GM21423 (cell line): ENCODE measurements around the gene A3GALT2.

ENCODE experiments used
- ATAC-seq: cut with Tn5 transposase; IDR thresholded peaks from one replicate; pipeline ENCODE4 v1.9.1; 2021; ENCODE audit warnings: mild to moderate bottlenecking, moderate library complexity; ENCODE audit not compliant: unreplicated experiment

Gene A3GALT2

GRCh38 chr1:33320619-33321165 lies at the start of gene A3GALT2:
Gene A3GALT2 (minus strand): TSS chr1:33321098. CDS start chr1:33321098, 0 bp downstream.
- no peak for ATAC-seq

GRCh38 chr1:33370301-33370700 lies 49.4 kb upstream of the A3GALT2 start:
- ATAC-seq: no peak

GRCh38 chr1:33369764-33370163 lies 48.9 kb upstream of the A3GALT2 start:
- ATAC-seq: no peak

- ATAC-seq: no peak
These were observed 48.2 kb upstream of the A3GALT2 start for GRCh38 chr1:33369081-33369480.

- ATAC-seq: no peak
These were observed 47.5 kb upstream of the A3GALT2 start for GRCh38 chr1:33368431-33368830.

GRCh38 chr1:33367485-33368405 lies 46.8 kb upstream of the A3GALT2 start:
- ATAC-seq: no peak

- ATAC-seq: no peak
These were observed 46.0 kb upstream of the A3GALT2 start for GRCh38 chr1:33366762-33367484.

GRCh38 chr1:33365560-33365997 lies 44.7 kb upstream of the A3GALT2 start:
- no peak for ATAC-seq

GRCh38 chr1:33364565-33364918 lies 43.6 kb upstream of the A3GALT2 start:
- no peak for ATAC-seq

GRCh38 chr1:33363470-33363861 lies 42.6 kb upstream of the A3GALT2 start:
- ATAC-seq: no peak

GRCh38 chr1:33363021-33363420 lies 42.1 kb upstream of the A3GALT2 start:
- no peak for ATAC-seq

GRCh38 chr1:33361532-33362235 lies 40.8 kb upstream of the A3GALT2 start:
- ATAC-seq: no peak

GRCh38 chr1:33360367-33360766 lies 39.5 kb upstream of the A3GALT2 start:
- ATAC-seq: no peak

- ATAC-seq: no peak
These were observed 39.0 kb upstream of the A3GALT2 start for GRCh38 chr1:33359931-33360330.

GRCh38 chr1:33358795-33359503 lies 38.1 kb upstream of the A3GALT2 start:
- ATAC-seq: no peak

GRCh38 chr1:33358114-33358794 lies 37.4 kb upstream of the A3GALT2 start:
- ATAC-seq: no peak

- no peak for ATAC-seq
These were observed 36.2 kb upstream of the A3GALT2 start for GRCh38 chr1:33357099-33357498.

GRCh38 chr1:33354707-33355316 lies 33.9 kb upstream of the A3GALT2 start:
- ATAC-seq: no peak

- ATAC-seq: no peak
These were observed 32.6 kb upstream of the A3GALT2 start for GRCh38 chr1:33353531-33353930.

- no peak for ATAC-seq
These were observed 30.4 kb upstream of the A3GALT2 start for GRCh38 chr1:33351281-33351660.
